EH (cell line): ENCODE measurements around the gene CNGA2.
"Not testable (repeated sequence)": the region's sequence is repeated elsewhere in the genome, so short reads cannot be mapped to it uniquely, and the experiment has no call there.

Experiments used
- DNase-seq: peaks from one replicate; pipeline ENCODE4 v3.0.0-alpha.2; 2015; ENCODE audit warnings: low read depth

Gene CNGA2

GRCh38 chrX:151734446-151734845, at the start of gene CNGA2:
Gene CNGA2 (plus strand): TSS chrX:151734746. CDS start chrX:151738484, 3,738 bp downstream.
- no peak for DNase-seq

DNA sequence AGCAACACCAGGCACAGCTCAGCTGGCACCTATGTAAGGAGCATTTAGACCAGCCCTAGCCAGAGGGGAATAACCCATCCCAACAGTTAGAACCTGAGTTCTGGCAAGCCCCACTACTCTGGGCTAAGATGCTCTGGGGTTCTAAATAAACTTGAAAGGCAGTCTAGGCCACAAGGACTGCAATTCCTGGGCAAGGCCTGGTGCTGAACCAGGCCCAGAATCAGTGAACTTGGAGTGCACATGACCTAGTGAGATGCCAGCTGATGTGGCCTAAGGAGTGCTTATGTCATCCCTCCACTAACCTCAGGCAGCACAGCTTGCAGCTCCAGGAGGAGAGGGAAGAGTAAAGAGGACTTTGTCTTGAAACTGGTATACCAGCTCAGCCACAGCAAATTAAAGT, 46.9 kb upstream of the CNGA2 start:
- no peak for DNase-seq

DNA sequence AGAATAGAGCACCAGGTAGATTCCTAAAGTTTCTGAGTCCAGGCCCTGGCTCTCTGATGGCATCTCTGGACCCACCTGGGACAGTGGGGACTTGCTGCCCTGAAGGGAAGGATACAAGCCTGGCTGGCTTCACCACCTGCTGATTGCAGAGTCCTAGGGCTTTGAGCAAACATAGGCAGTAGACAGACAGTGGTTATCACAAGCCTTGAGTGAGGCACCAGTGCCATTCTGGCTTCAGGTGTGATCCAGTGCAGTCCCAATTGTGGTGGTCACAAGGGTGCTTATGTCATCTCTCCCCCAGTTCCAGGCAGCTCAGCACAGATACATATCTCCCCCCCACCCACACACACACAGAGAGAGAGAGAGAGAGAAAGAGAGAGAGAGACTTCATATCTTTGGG, 45.9 kb upstream of the CNGA2 start:
- no peak for DNase-seq

GRCh38 chrX:151692825-151693224, 41.7 kb upstream of the CNGA2 start:
- DNase-seq: no peak

DNA sequence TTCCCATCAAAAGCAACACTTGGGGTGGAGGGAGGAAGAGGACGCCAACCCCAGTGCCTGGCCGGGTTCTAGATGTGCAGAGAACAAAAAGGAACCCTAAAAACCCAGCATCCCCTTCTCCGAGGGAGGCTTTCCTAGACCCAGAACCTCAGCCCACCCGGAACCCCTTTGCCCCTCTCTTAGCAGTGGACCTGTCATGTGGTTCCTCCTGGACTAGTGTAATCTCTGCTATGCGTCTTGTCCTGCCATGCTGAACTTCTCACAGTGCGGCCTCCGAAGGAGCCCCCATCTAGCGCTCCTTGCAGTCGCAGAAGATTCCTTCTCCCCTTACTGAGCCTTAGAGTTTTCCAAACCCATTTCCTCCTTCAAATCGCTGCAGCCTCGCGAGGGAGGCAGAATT, 40.4 kb upstream of the CNGA2 start:
- DNase-seq: no peak

GRCh38 chrX:151694661-151695582, 39.6 kb upstream of the CNGA2 start, which contains the start of gene PRRG3:
Gene PRRG3 (plus strand): TSS chrX:151695458. CDS start chrX:151698815, 3,357 bp downstream.
- DNase-seq: no peak

DNA sequence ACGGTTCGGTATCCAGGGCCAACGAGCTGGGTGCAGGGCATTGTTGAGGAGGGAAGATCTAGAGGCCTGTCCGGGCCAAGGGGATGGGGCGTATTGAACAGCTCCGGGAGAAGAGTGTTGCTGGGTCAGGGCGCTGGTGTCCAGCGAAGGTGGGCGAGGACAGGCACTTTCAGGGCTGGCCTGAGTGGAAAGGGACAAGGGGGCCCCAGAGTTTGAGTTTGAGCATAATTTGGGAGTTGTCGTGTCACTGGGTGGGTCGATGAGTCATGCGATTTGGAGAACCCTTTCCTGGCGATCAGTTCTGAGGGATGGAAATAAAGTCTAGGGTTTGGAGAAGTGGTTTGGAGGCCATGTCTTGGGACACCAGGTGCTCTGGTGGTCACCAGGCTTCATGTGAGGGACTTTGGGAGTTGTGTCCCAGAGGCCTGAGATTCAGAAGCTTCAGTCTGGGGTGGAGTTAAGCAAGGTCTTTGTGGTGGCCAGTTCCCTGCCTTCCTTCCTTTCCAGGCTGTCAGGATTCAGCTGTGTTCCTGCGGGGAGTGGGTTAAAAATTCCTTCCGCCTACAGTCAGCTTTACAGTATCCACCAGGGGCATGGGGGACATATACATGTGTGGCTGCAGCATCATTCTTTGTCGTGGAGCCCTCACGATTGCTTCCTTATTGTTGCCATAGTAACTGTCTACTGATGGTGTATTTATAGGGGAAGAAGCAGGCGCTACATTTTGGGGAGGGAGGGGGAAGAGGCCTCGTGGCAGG, 38.8 kb upstream of the CNGA2 start:
- DNase-seq: no peak

GRCh38 chrX:151697082-151697481, 37.5 kb upstream of the CNGA2 start:
- not testable (repeated sequence) for DNase-seq

- DNase-seq: peak; percentile 67
Observed at GRCh38 chrX:151697522-151697921, 37.0 kb upstream of the CNGA2 start.

GRCh38 chrX:151698485-151698884, 36.1 kb upstream of the CNGA2 start:
- no peak for DNase-seq

- DNase-seq: no peak
Observed at GRCh38 chrX:151699746-151700145, 34.8 kb upstream of the CNGA2 start.

DNA sequence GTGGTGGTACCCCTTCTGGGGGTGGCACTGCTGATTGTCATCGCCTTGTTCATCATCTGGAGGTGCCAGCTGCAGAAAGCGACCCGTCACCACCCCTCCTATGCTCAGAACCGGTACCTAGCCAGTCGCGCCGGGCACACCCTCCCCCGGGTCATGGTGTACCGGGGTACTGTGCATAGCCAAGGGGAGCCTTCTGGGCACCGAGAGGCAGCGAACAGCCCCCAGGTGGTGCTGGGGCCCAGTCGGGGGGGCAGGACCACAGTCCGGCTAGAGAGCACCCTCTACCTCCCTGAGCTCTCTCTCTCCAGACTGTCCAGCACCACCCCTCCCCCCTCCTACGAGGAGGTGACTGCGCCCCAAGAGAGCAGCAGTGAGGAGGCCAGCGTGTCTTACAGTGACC, 34.0 kb upstream of the CNGA2 start:
- no peak for DNase-seq

GRCh38 chrX:151701071-151701470, 33.5 kb upstream of the CNGA2 start:
- DNase-seq: no peak

- no peak for DNase-seq
Observed at GRCh38 chrX:151701531-151701930, 33.0 kb upstream of the CNGA2 start.

DNA sequence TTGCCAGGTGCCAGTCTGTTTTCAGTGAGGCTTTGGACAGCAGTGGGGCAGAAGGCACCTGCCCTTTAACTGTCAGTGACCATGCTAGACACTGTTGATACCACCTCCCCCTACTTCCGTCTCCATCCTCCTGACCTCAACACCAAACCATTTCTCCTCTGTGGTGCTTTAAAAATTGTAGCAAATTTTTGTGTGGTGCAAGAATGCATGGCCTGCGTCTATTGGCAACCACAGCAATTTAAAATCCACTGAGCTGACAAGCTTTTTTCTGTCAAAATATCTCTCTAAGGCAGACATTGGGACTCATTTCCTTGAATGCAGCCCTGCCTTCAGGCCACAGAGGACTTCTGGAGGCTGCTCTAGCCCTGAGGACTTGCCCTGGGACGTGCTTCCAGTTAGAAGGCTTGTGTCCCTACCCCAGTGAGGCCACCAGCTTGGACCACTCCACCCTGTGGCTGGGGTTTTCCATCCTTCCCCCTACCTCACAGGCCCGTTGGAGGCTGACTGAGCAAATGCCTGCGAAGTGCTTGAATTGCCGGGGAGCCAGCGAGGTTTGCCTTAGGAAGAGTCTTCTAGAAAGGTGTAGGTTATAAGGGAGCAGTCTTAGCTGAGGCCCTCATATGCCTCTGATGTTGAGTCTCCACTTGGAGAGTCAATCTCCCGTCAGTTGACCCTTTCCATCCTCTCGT, 32.4 kb upstream of the CNGA2 start:
- DNase-seq: no peak

DNA sequence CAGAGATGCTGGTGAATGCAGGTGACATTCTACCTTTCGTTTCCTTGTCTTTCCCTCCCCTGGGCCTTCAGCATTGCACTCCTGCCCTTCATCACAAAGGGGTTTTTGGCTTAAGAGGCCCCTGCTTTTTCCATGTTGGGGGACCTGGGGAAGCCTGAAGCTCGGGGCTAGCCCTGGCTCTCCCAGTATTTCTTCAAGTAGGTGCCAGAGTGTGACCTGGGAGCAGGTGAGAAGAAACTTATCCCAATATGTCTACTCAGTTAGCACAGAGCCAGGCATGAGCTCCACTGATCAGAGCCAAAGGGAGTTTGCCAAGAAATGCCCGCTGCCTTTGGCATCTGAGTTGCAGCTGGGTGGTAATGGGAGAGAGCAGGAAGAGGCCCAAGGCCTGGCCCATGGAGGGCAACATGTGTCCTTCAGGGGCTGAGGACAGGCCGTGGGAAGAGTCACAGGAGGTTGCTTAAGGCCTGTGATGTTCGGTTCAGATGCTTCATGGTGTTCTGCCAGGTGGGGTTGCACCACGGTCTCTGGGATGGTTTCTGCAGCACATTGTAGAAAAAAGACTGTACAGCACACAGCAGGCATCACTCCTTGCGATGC, 31.7 kb upstream of the CNGA2 start:
- DNase-seq: no peak

DNA sequence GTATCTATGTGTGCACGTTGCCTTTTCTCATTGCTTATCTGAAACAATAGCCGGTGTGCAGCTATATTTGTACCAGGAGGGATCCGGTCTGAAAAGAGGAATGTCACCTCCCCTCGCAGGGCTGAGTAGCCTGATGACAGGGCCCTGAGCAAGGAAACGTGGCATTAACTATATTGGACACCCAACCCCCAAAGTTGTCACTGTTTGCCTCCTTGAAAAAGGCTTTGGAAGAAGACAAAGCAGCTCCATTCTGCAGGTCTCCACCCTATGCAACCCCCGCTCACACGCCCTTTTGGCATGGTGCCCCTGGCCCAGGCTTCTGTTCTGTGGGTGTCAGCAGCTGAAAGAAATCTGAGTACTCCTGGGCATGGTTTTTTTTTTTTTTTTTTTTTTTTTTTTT, 31.1 kb upstream of the CNGA2 start:
- no peak for DNase-seq

- no peak for DNase-seq
Observed at GRCh38 chrX:151704041-151704663, 30.4 kb upstream of the CNGA2 start.

DNA sequence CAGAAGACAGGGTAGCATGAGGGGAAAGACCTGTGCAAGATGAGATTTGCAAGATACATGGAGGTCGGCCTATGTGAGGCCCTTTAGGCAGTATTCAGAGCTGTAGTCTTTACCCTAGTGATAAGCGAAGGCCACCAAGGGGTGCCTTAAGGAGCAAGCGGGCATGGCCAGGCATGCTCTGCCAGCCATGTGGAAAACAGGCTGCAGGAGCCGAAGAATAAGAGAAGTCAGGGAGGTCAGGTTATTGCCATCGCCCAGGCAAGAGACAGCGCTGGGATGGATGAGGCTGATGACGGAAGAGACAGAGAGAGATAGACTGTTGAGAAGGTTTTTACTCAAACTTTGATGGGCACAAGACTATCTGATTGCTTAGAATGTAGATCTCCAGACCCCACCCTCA, 25.7 kb upstream of the CNGA2 start:
- DNase-seq: no peak

GRCh38 chrX:151710457-151710856, 24.1 kb upstream of the CNGA2 start:
- DNase-seq: no peak

DNA sequence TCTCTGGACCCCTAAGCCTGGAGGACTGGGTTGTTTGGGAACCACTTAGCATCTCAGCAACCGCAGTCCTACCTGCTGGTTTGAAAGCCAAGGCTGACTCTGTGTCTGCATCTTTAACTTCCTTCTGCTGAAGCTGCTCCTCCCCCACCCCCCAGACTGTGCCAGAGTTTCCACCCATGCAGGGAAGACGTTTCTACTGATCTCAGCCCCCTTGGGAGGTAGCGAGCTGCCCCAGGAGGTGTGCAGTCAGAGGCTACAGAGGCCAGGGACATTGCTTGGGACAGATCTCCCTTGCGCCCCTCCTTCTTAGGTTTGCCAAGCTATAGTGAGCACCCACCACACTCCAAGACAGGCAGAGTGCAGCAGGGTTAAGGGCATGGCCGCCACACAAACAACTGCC, 23.4 kb upstream of the CNGA2 start:
- DNase-seq: no peak

- no peak for DNase-seq
Observed at GRCh38 chrX:151711787-151712186, 22.8 kb upstream of the CNGA2 start.
